WTC11 (cell line): ENCODE measurements around the gene GATA6.

Source experiments
- CREB1 ChIP-seq: sonication (generic); formaldehyde crosslinking; IDR thresholded peaks from 2 replicates; pipeline ENCODE4 v1.8.0; 2023; ENCODE audit warnings: mild to moderate bottlenecking, missing genetic modification reagents
- ELF4 ChIP-seq: sonication (generic); formaldehyde crosslinking; IDR thresholded peaks from 2 replicates; pipeline ENCODE4 v1.8.1; 2022; ENCODE audit warnings: low read depth, mild to moderate bottlenecking, moderate library complexity, missing genetic modification reagents
- FOXK1 ChIP-seq: sonication (generic); formaldehyde crosslinking; IDR thresholded peaks from 2 replicates; pipeline ENCODE4 v1.8.0; 2022; ENCODE audit warnings: mild to moderate bottlenecking, moderate library complexity, missing genetic modification reagents
- FOXP4 ChIP-seq: sonication (generic); formaldehyde crosslinking; IDR thresholded peaks from 2 replicates; pipeline ENCODE4 v1.8.0; 2022; ENCODE audit warnings: mild to moderate bottlenecking, missing genetic modification reagents
- TEAD4 ChIP-seq: sonication (generic); formaldehyde crosslinking; IDR thresholded peaks from 2 replicates; pipeline ENCODE4 v1.8.0; 2022; ENCODE audit warnings: mild to moderate bottlenecking, missing genetic modification reagents
- TF ChIP-seq, protein P1 (sequence below): fragments of 200-600 bp; IDR thresholded peaks from 2 replicates; pipeline ENCODE4 v1.8.0; 2022; ENCODE audit warnings: antibody characterized with exemption
- TF ChIP-seq, protein P2 (sequence below): sonication (generic); formaldehyde crosslinking; IDR thresholded peaks from 2 replicates; pipeline ENCODE4 v1.8.1; 2023; ENCODE audit warnings: mild to moderate bottlenecking, missing genetic modification reagents, moderate library complexity
- TF ChIP-seq, protein P3 (sequence below): sonication (generic); formaldehyde crosslinking; conservative IDR thresholded peaks from 2 replicates; pipeline ENCODE4 v1.8.1; 2022; ENCODE audit warnings: mild to moderate bottlenecking, missing genetic modification reagents

GRCh38 chr18:22199005-22199404 is 29.6 kb downstream of the GATA6 start:
- TF ChIP-seq TEAD4, result no peak
- TF ChIP-seq, protein P1, sequence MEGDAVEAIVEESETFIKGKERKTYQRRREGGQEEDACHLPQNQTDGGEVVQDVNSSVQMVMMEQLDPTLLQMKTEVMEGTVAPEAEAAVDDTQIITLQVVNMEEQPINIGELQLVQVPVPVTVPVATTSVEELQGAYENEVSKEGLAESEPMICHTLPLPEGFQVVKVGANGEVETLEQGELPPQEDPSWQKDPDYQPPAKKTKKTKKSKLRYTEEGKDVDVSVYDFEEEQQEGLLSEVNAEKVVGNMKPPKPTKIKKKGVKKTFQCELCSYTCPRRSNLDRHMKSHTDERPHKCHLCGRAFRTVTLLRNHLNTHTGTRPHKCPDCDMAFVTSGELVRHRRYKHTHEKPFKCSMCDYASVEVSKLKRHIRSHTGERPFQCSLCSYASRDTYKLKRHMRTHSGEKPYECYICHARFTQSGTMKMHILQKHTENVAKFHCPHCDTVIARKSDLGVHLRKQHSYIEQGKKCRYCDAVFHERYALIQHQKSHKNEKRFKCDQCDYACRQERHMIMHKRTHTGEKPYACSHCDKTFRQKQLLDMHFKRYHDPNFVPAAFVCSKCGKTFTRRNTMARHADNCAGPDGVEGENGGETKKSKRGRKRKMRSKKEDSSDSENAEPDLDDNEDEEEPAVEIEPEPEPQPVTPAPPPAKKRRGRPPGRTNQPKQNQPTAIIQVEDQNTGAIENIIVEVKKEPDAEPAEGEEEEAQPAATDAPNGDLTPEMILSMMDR, result no peak
- no peak for TF ChIP-seq ELF4
- TF ChIP-seq CREB1 (CRISPR knock-in tag), result no peak
- TF ChIP-seq FOXK1 (CRISPR knock-in tag), result no peak
- TF ChIP-seq, protein P2, sequence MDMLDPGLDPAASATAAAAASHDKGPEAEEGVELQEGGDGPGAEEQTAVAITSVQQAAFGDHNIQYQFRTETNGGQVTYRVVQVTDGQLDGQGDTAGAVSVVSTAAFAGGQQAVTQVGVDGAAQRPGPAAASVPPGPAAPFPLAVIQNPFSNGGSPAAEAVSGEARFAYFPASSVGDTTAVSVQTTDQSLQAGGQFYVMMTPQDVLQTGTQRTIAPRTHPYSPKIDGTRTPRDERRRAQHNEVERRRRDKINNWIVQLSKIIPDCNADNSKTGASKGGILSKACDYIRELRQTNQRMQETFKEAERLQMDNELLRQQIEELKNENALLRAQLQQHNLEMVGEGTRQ (CRISPR knock-in tag), result no peak
- no peak for TF ChIP-seq FOXP4 (CRISPR knock-in tag)
- TF ChIP-seq, protein P3, sequence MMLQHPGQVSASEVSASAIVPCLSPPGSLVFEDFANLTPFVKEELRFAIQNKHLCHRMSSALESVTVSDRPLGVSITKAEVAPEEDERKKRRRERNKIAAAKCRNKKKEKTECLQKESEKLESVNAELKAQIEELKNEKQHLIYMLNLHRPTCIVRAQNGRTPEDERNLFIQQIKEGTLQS, result no peak
